Measurements from ENCODE around the gene GRID1.

GRCh38 chr10:86051586-86051985, 315.0 kb downstream of the GRID1 start:
- TF ChIP-seq POLR2A (IDR thresholded peaks at IDR 0.05; ENCODE audit: low read length), result no peak
- no peak for TF ChIP-seq GATA1 (IDR thresholded peaks at IDR 0.05; ENCODE audit: low read depth, low read length)

Data from erythroblast (primary cell).